HepG2 (cell line): ENCODE measurements around the gene ZNF620. TPM values are rescaled to one million over a fixed set of nuclear protein-coding genes. Genes with fewer than 3 reads are reported as not detected.
A peak's percentile ranks its signal among the peaks of the same experiment; 100 is the strongest.

ENCODE experiments used
- ERF ChIP-seq: IDR thresholded peaks from 2 replicates; pipeline ENCODE4 v1.6.1; 2018; ENCODE audit warnings: missing biosample characterization, missing genetic modification reagents
- ZNF280B ChIP-seq: sonication (generic); formaldehyde crosslinking; IDR thresholded peaks from 2 replicates; pipeline ENCODE4 v1.5.0; 2020; ENCODE audit warnings: missing genetic modification reagents, mild to moderate bottlenecking, borderline replicate concordance
- ZNF512 ChIP-seq: sonication (generic); formaldehyde crosslinking; IDR thresholded peaks from 2 replicates; pipeline ENCODE4 v1.4.0; 2020; ENCODE audit warnings: mild to moderate bottlenecking, missing genetic modification reagents
- ZNF569 ChIP-seq: sonication (generic); formaldehyde crosslinking; IDR thresholded peaks from 2 replicates; pipeline ENCODE4 v1.5.0; 2020; ENCODE audit warnings: mild to moderate bottlenecking, missing genetic modification reagents, moderate library complexity, borderline replicate concordance
- polyA plus RNA-seq, 8 experiments: library from polyadenylated mRNA; depleted of rRNA in 3 of 8; stranded (reverse) in 7 of 8; unstranded in 1 of 8; fragments of >200 nt; fragmentation: Illumina TruSeq in 4 of 8; extraction: Trizol in 4 of 8; gene quantifications; 2 replicates each; pipeline versions ENCODE4 v1.2.1 to v1.2.3, GENCODE V29; 2011 to 2016; ENCODE audit warnings: low read depth in 4 of 8, missing spikeins in 1 of 8, mixed read lengths in 1 of 8; ENCODE audit not compliant: insufficient read depth in 1 of 8
- total RNA-seq, 5 experiments: library from RNA; depleted of rRNA; stranded (reverse); fragments of >200 nt; fragmentation: Illumina TruSeq; extraction: Trizol; gene quantifications; 2 replicates each; pipeline ENCODE4 v1.2.3, GENCODE V29; 2016; ENCODE audit warnings: low read depth in 1 of 5
- TF ChIP-seq, protein P1 (sequence below), 2 experiments: sonication (generic) in 1 of 2; formaldehyde crosslinking in 1 of 2; IDR thresholded peaks; 2 replicates each; pipeline versions ENCODE4 v1.6.1 to v1.9.0; 2014 to 2022; ENCODE audit warnings: antibody characterized with exemption in 1 of 2, borderline replicate concordance in 1 of 2, inconsistent platforms in 1 of 2, low read depth in 1 of 2, missing genetic modification reagents in 1 of 2
- TF ChIP-seq, protein P2 (sequence below): sonication (generic); formaldehyde crosslinking; IDR thresholded peaks from 2 replicates; pipeline ENCODE4 v1.8.1; 2022; ENCODE audit warnings: low read depth, mild to moderate bottlenecking, missing genetic modification reagents
- TF ChIP-seq, protein P3 (sequence below): sonication (generic); formaldehyde crosslinking; IDR thresholded peaks from 2 replicates; pipeline ENCODE4 v1.4.0; 2020; ENCODE audit warnings: missing genetic modification reagents, borderline replicate concordance

The ZNF620 gene
- total and polyA plus RNA-seq, 2 of the 13 experiments (the other 11 are each of a cell fraction or from before 2014, with no cell fraction given) = 2.3 to 12.2 TPM

- TF ChIP-seq, protein P1, sequence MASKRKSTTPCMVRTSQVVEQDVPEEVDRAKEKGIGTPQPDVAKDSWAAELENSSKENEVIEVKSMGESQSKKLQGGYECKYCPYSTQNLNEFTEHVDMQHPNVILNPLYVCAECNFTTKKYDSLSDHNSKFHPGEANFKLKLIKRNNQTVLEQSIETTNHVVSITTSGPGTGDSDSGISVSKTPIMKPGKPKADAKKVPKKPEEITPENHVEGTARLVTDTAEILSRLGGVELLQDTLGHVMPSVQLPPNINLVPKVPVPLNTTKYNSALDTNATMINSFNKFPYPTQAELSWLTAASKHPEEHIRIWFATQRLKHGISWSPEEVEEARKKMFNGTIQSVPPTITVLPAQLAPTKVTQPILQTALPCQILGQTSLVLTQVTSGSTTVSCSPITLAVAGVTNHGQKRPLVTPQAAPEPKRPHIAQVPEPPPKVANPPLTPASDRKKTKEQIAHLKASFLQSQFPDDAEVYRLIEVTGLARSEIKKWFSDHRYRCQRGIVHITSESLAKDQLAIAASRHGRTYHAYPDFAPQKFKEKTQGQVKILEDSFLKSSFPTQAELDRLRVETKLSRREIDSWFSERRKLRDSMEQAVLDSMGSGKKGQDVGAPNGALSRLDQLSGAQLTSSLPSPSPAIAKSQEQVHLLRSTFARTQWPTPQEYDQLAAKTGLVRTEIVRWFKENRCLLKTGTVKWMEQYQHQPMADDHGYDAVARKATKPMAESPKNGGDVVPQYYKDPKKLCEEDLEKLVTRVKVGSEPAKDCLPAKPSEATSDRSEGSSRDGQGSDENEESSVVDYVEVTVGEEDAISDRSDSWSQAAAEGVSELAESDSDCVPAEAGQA (IDR thresholded peaks at IDR 0.05; ENCODE audit: low read depth) = peak; percentile 51; the same call in 1 of the 2 replicates
- TF ChIP-seq, protein P1 (CRISPR knock-in tag; IDR thresholded peaks at IDR 0.05; ENCODE audit: borderline replicate concordance) = no peak
- TF ChIP-seq, protein P2, sequence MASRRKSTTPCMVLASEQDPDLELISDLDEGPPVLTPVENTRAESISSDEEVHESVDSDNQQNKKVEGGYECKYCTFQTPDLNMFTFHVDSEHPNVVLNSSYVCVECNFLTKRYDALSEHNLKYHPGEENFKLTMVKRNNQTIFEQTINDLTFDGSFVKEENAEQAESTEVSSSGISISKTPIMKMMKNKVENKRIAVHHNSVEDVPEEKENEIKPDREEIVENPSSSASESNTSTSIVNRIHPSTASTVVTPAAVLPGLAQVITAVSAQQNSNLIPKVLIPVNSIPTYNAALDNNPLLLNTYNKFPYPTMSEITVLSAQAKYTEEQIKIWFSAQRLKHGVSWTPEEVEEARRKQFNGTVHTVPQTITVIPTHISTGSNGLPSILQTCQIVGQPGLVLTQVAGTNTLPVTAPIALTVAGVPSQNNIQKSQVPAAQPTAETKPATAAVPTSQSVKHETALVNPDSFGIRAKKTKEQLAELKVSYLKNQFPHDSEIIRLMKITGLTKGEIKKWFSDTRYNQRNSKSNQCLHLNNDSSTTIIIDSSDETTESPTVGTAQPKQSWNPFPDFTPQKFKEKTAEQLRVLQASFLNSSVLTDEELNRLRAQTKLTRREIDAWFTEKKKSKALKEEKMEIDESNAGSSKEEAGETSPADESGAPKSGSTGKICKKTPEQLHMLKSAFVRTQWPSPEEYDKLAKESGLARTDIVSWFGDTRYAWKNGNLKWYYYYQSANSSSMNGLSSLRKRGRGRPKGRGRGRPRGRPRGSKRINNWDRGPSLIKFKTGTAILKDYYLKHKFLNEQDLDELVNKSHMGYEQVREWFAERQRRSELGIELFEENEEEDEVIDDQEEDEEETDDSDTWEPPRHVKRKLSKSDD (CRISPR knock-in tag) = peak; percentile 79; the same call in 1 of the 2 replicates
- TF ChIP-seq ZNF569 (CRISPR knock-in tag) = no peak
- TF ChIP-seq, protein P3, sequence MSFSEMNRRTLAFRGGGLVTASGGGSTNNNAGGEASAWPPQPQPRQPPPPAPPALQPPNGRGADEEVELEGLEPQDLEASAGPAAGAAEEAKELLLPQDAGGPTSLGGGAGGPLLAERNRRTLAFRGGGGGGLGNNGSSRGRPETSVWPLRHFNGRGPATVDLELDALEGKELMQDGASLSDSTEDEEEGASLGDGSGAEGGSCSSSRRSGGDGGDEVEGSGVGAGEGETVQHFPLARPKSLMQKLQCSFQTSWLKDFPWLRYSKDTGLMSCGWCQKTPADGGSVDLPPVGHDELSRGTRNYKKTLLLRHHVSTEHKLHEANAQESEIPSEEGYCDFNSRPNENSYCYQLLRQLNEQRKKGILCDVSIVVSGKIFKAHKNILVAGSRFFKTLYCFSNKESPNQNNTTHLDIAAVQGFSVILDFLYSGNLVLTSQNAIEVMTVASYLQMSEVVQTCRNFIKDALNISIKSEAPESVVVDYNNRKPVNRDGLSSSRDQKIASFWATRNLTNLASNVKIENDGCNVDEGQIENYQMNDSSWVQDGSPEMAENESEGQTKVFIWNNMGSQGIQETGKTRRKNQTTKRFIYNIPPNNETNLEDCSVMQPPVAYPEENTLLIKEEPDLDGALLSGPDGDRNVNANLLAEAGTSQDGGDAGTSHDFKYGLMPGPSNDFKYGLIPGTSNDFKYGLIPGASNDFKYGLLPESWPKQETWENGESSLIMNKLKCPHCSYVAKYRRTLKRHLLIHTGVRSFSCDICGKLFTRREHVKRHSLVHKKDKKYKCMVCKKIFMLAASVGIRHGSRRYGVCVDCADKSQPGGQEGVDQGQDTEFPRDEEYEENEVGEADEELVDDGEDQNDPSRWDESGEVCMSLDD (CRISPR knock-in tag) = peak; percentile 42; the same call in 1 of the 2 replicates
- no peak for TF ChIP-seq ZNF512 (CRISPR knock-in tag)
- TF ChIP-seq ERF = peak; percentile 49; the same call in 1 of the 2 replicates
- TF ChIP-seq ZNF280B (CRISPR knock-in tag) = 0 out of 2 replicates have a peak, but pooled peaks have one; percentile 33
These were observed 48.7 kb upstream of the ZNF620 start, which contains the start of gene RPL14 (continued) for GRCh38 chr3:40456940-40457823.
